Measurements from ENCODE around the gene PLEKHG7. TPM values are rescaled to one million over a fixed set of nuclear protein-coding genes. Genes with fewer than 3 reads are reported as not detected.

The PLEKHG7 gene
- total RNA-seq, 4 donors from 2014 or later: 2.5 to 8.6 (median 4.3) TPM

- intact Hi-C loops (cut with DNase I; ENCODE audit: low total_unique reads): no loop called here
- 74% methylated on average over 2 of the region's 2 CpGs for WGBS, 2 donors (ENCODE audit: low coverage in 1 of 2)
These were observed 111.8 kb downstream of the PLEKHG7 start for GRCh38 chr12:92814584-92814983.

GRCh38 chr12:92821142-92821541 is 118.4 kb downstream of the PLEKHG7 start:
- Histone ChIP-seq H3K4me1 (no peaks in the 10 kb centered on the region), H3K27ac (no peak overlapping the region), H3K9me3 (no peaks in the 10 kb centered on the region), H3K27me3 (no peaks in the 10 kb centered on the region), H3K4me3 (no peak overlapping the region), H3K36me3 (peaks cover 0 to 37% (median 1%) of the 10 kb centered on the region in 4 donors)
- in situ Hi-C loops (cut with MboI; ENCODE audit: low pct_ligation_motif_present in 1 of 4, low pct_unique_long_range_greater_than_20kb in 1 of 4, low sequenced_read_pairs in 3 of 4) (loop anchor here in 1 of 4 donors (25.0 kb wide), 1 partner anchor 591 kb away; no protein-coding TSS in a partner anchor), intact Hi-C loops (cut with DNase I; ENCODE audit: low total_unique reads) (no loop called here)
- WGBS, 2 donors (ENCODE audit: low coverage in 1 of 2): 89 to 92% methylated on average over 3 of the region's 3 CpGs
- DNase-seq: no peak
- TF ChIP-seq POLR2A (IDR thresholded peaks at IDR 0.05) (no peak), POLR2AphosphoS5 (IDR thresholded peaks at IDR 0.05) (no peak), CTCF (IDR thresholded peaks at IDR 0.05) (no peak), EP300 (IDR thresholded peaks at IDR 0.05; ENCODE audit: low read depth) (no peak)

More at GRCh38 chr12:92814584-92814983, 111.8 kb downstream of the PLEKHG7 start:
- in situ Hi-C loops (cut with MboI; ENCODE audit: low pct_ligation_motif_present in 1 of 4, low pct_unique_long_range_greater_than_20kb in 1 of 4, low sequenced_read_pairs in 3 of 4): loop anchor here in 1 of 4 donors (25.0 kb wide), 1 partner anchor 598 kb away; no protein-coding TSS in a partner anchor
- no peaks in the 10 kb centered on the region for H3K4me1 ChIP-seq
- TF ChIP-seq EP300 (IDR thresholded peaks at IDR 0.05; ENCODE audit: low read depth) (no peak), CTCF (IDR thresholded peaks at IDR 0.05) (no peak), POLR2AphosphoS5 (IDR thresholded peaks at IDR 0.05) (no peak), POLR2A (IDR thresholded peaks at IDR 0.05) (no peak)
- H3K27ac ChIP-seq: no peak overlapping the region
- H3K9me3 ChIP-seq: no peaks in the 10 kb centered on the region
- peaks cover 0 to 27% (median 5%) of the 10 kb centered on the region in 4 donors for H3K36me3 ChIP-seq
- no peak for DNase-seq
- no peaks in the 10 kb centered on the region for H3K27me3 ChIP-seq
- H3K4me3 ChIP-seq: no peak overlapping the region

Other genes starting within 250 kb of the PLEKHG7 start
- 10 to 100 TPM; 11.6 to 25.4 (median 21.7) TPM for gene EEA1, start 226.3 kb downstream of the PLEKHG7 start, total RNA-seq

Measured in transverse colon (tissue), 4 donors.